HL-60 (cell line): Measurements from ENCODE around the gene SECISBP2L.
A peak's percentile ranks its signal among the peaks of the same experiment; 100 is the strongest.

Source experiments
- DNase-seq, 2 experiments: peaks; one replicate each; pipeline ENCODE4 v3.0.0-alpha.2; 2010 to 2020; ENCODE audit warnings: low read depth in 1 of 2, low spot score in 1 of 2
- H3K27ac ChIP-seq: fragments of 250-450 bp; sonication (Bioruptor Pico); replicated peaks from 2 replicates; pipeline ENCODE4 v1.5.1; 2020; ENCODE audit warnings: mild to moderate bottlenecking, moderate library complexity
- H3K27me3 ChIP-seq: fragments of 250-450 bp; sonication (Bioruptor Pico); 2 replicates; pipeline ENCODE4 v1.5.1; 2021; ENCODE audit warnings: mild to moderate bottlenecking, moderate library complexity; ENCODE audit not compliant: insufficient read depth, poor library complexity, severe bottlenecking
- H3K4me3 ChIP-seq: replicated peaks from 2 replicates; pipeline ENCODE4 v1.5.1; 2011; ENCODE audit warnings: mild to moderate bottlenecking, control low read depth, low read length; ENCODE audit not compliant: insufficient read depth
- CTCF ChIP-seq: IDR thresholded peaks from one replicate; pipeline ENCODE4 v1.5.1; 2011; ENCODE audit warnings: low read length, control low read depth, inconsistent platforms; ENCODE audit not compliant: insufficient read depth
- GABPA ChIP-seq: IDR thresholded peaks from 2 replicates; pipeline ENCODE4 v1.6.1; 2012; ENCODE audit warnings: low read depth
- POLR2AphosphoS5 ChIP-seq: IDR thresholded peaks from 2 replicates; pipeline ENCODE4 v1.6.1; 2012; ENCODE audit warnings: low read depth
- SPI1 ChIP-seq: IDR thresholded peaks from 2 replicates; pipeline ENCODE4 v1.6.1; 2012; ENCODE audit warnings: low read depth, mild to moderate bottlenecking, borderline replicate concordance
- TF ChIP-seq, protein P1 (sequence below): IDR thresholded peaks from 2 replicates; pipeline ENCODE4 v1.6.1; 2012; ENCODE audit warnings: low read depth; ENCODE audit not compliant: insufficient replicate concordance

SECISBP2L gene

DNA sequence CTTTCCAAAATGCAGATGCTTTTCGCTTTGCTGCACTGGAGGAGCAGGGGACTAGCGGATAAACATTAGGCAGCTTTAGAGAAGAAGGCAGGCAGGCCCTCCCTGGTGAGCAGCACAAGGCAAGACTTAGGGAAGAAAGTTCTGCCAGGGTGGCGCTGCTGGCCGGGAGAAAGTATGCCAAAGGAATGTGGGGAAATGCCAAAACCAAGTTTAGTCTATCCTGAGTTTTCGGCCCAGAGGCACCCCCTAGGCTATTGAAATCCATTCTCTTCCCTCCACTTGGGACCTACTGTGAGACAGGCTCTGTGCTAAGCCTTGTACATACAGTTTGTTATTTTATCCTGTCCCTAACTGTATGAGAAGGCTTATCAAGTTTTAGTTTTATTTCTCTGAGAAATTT, 91.7 kb downstream of the SECISBP2L start:
- Histone ChIP-seq H3K27ac (no peak overlapping the region), H3K4me3 (no peak overlapping the region), H3K27me3 (no peaks in the 10 kb centered on the region)
- no peak for DNase-seq
- no peak for TF ChIP-seq GABPA
- no peak for TF ChIP-seq SPI1
- no peak for TF ChIP-seq CTCF
- TF ChIP-seq, protein P1, sequence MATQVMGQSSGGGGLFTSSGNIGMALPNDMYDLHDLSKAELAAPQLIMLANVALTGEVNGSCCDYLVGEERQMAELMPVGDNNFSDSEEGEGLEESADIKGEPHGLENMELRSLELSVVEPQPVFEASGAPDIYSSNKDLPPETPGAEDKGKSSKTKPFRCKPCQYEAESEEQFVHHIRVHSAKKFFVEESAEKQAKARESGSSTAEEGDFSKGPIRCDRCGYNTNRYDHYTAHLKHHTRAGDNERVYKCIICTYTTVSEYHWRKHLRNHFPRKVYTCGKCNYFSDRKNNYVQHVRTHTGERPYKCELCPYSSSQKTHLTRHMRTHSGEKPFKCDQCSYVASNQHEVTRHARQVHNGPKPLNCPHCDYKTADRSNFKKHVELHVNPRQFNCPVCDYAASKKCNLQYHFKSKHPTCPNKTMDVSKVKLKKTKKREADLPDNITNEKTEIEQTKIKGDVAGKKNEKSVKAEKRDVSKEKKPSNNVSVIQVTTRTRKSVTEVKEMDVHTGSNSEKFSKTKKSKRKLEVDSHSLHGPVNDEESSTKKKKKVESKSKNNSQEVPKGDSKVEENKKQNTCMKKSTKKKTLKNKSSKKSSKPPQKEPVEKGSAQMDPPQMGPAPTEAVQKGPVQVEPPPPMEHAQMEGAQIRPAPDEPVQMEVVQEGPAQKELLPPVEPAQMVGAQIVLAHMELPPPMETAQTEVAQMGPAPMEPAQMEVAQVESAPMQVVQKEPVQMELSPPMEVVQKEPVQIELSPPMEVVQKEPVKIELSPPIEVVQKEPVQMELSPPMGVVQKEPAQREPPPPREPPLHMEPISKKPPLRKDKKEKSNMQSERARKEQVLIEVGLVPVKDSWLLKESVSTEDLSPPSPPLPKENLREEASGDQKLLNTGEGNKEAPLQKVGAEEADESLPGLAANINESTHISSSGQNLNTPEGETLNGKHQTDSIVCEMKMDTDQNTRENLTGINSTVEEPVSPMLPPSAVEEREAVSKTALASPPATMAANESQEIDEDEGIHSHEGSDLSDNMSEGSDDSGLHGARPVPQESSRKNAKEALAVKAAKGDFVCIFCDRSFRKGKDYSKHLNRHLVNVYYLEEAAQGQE = no peak
- TF ChIP-seq POLR2AphosphoS5 = no peak

DNA sequence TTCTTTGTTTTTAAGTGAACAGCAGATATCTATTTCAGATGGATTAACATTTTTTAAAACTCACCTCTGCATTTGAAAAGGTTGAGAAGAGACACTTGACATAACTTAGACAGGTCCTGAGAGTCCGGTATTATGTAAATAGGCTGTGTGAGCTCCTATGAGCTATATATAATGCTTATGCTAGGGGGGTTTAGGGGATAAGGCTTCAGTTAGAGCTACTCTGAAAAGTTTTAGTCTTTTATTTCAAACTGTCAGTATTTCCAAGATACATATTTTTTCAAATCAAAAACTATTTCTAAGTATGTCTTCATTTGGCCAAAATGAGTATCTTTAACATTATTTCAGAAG, 99.4 kb downstream of the SECISBP2L start:
- TF ChIP-seq, protein P1 = no peak
- no peak for TF ChIP-seq SPI1
- TF ChIP-seq GABPA = no peak
- TF ChIP-seq CTCF = no peak
- no peak for TF ChIP-seq POLR2AphosphoS5
- no peak overlapping the region for H3K27ac ChIP-seq
- no peak for DNase-seq
- no peaks in the 10 kb centered on the region for H3K27me3 ChIP-seq
- H3K4me3 ChIP-seq = no peak overlapping the region

DNA sequence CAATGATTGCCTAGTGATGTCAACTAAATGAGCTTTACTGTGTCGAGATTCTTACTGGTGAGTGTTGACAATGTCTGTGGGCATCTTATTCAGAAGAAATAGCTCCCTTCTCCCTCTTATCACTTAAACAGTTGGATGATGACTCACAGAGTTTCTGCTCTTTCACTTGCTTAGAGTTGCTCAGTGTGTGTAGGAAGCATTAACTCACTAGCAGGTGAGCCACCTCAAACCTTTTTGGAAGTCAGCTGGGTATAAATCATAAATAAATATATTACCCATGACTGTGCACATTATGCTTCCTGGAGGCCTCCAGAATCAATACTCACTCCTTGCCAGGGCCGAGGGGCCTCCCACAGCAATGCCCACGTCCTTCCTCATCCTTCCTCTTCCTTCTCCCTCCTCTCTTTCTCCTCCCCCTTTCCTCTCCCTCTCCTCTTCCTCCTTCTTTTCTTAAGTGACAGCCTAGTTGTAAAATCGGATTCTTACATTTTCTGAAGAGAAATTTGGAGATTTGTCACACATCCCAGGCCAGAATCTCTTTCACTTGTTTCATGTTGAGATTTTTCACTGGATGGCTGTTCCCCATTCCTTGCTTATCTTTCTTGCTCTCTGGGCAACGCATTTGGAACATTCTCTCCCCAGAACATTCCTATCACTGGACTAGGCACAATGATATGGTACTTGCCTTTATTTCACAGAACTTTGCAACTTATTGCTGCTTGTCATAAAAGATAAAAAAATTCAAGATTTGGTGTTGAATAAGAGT, 100.0 kb downstream of the SECISBP2L start:
- H3K27me3 ChIP-seq = no peaks in the 10 kb centered on the region
- TF ChIP-seq CTCF (no peak), SPI1 (no peak), POLR2AphosphoS5 (no peak), GABPA (no peak)
- TF ChIP-seq, protein P1 = no peak
- no peak overlapping the region for H3K4me3 ChIP-seq
- peak in 1 of 2 experiments; percentile 26 for DNase-seq
- H3K27ac ChIP-seq = no peak overlapping the region
